ENCODE data around the gene ARHGAP6.

ARHGAP6 gene

DNA sequence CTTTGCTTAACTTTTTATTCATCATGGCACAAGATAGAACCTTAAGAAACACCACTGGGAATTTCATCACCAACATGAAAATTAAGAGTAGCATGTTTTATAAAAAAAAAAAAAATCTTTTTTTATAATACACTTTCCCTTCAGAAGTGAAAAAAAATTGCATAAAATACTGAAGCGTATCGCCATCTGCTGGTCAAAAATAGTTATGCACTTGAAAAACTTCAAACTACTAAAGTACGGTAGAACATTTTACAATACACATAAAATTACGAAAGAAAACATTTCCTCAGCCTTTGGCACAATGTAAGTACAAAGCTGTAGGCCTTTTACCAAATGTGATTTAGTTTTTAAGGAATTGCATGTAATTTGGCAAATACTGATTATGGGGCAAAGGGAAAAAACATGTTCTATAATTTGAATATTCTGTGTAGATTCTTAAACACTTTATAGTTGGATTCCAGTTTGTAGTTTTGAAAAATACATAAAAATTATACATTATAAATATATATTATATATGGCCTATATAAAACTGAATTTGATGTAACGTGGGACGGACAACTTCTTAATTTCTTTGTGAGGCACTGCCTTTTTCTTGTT lies 528.1 kb downstream of the ARHGAP6 start:
- no peak overlapping the region for H3K23ac ChIP-seq (ENCODE audit: low read depth, low read length, poor library complexity)
- no peak overlapping the region for H3K4me3 ChIP-seq (ENCODE audit: low read length in 2 of 2)
- no peak overlapping the region for H2AK5ac ChIP-seq (ENCODE audit: low read depth, low read length)
- H3K79me1 ChIP-seq (ENCODE audit: low read depth, low read length) = no peaks in the 10 kb centered on the region
- no peak overlapping the region for H4K8ac ChIP-seq (ENCODE audit: low read depth, low read length)
- H2AFZ ChIP-seq (ENCODE audit: low read length) = no peak overlapping the region
- no peaks in the 10 kb centered on the region for H3K9me3 ChIP-seq (replicated peaks in 1 of 2; ENCODE audit: control insufficient read depth in 2 of 2, insufficient read depth in 1 of 2, low read depth in 1 of 2, low read length in 2 of 2)
- no peak overlapping the region for H3K4me2 ChIP-seq (ENCODE audit: insufficient read depth, low read length, poor library complexity, severe bottlenecking)
- H3K9ac ChIP-seq (ENCODE audit: low read depth, low read length, poor library complexity) = no peak overlapping the region
- no peak overlapping the region for H3K4ac ChIP-seq (ENCODE audit: low read length)
- no peaks in the 10 kb centered on the region for H3K27me3 ChIP-seq (ENCODE audit: control insufficient read depth in 3 of 3, insufficient read depth in 3 of 3, low read depth in 1 of 3, low read length in 3 of 3)
- WGBS, 2 donors (ENCODE audit: extremely low coverage in 2 of 2, insufficient read length in 2 of 2, insufficient replicate concordance in 1 of 2) = no CpG with 5 or more reads among the region's 6 CpGs
- H3K27ac ChIP-seq (replicated peaks; ENCODE audit: low read length) = no peak overlapping the region
- no peak overlapping the region for H2BK5ac ChIP-seq (ENCODE audit: low read length)
- no peak overlapping the region for H4K91ac ChIP-seq (ENCODE audit: low read depth, low read length, poor library complexity)
- no peak overlapping the region for H2BK120ac ChIP-seq (ENCODE audit: low read depth, low read length)
- H3K18ac ChIP-seq (ENCODE audit: low read length) = no peak overlapping the region
- no peak overlapping the region for H3K14ac ChIP-seq (ENCODE audit: low read length)
- no peaks in the 10 kb centered on the region for H3K36me3 ChIP-seq (replicated peaks in 1 of 2; ENCODE audit: control insufficient read depth in 2 of 2, insufficient read depth in 2 of 2, low read length in 2 of 2)
- no peaks in the 10 kb centered on the region for H3K4me1 ChIP-seq (ENCODE audit: control insufficient read depth in 2 of 2, insufficient read depth in 1 of 2, low read depth in 1 of 2, low read length in 2 of 2)
- H2BK15ac ChIP-seq (ENCODE audit: low read length) = no peak overlapping the region
- DNase-seq (ENCODE audit: low spot score) = no peak
- H2BK12ac ChIP-seq (ENCODE audit: low read length) = no peak overlapping the region

GRCh38 chrX:11135564-11136185 lies 530.0 kb downstream of the ARHGAP6 start:
- Histone ChIP-seq H3K18ac (ENCODE audit: low read length) (no peak overlapping the region), H2AFZ (ENCODE audit: low read length) (no peak overlapping the region), H3K36me3 (replicated peaks in 1 of 2; ENCODE audit: control insufficient read depth in 2 of 2, insufficient read depth in 2 of 2, low read length in 2 of 2) (no peaks in the 10 kb centered on the region), H2AK5ac (ENCODE audit: low read depth, low read length) (no peak overlapping the region), H3K23ac (ENCODE audit: low read depth, low read length, poor library complexity) (no peak overlapping the region), H2BK5ac (ENCODE audit: low read length) (no peak overlapping the region), H3K14ac (ENCODE audit: low read length) (no peak overlapping the region), H2BK15ac (ENCODE audit: low read length) (no peak overlapping the region), H3K9me3 (replicated peaks in 1 of 2; ENCODE audit: control insufficient read depth in 2 of 2, insufficient read depth in 1 of 2, low read depth in 1 of 2, low read length in 2 of 2) (no peaks in the 10 kb centered on the region), H4K91ac (ENCODE audit: low read depth, low read length, poor library complexity) (no peak overlapping the region), H3K4me3 (ENCODE audit: low read length in 2 of 2) (no peak overlapping the region), H3K4me1 (ENCODE audit: control insufficient read depth in 2 of 2, insufficient read depth in 1 of 2, low read depth in 1 of 2, low read length in 2 of 2) (no peaks in the 10 kb centered on the region), H3K27me3 (ENCODE audit: control insufficient read depth in 3 of 3, insufficient read depth in 3 of 3, low read depth in 1 of 3, low read length in 3 of 3) (no peaks in the 10 kb centered on the region), H3K4me2 (ENCODE audit: insufficient read depth, low read length, poor library complexity, severe bottlenecking) (no peak overlapping the region), H3K9ac (ENCODE audit: low read depth, low read length, poor library complexity) (no peak overlapping the region), H3K27ac (replicated peaks; ENCODE audit: low read length) (no peak overlapping the region), H3K79me1 (ENCODE audit: low read depth, low read length) (no peaks in the 10 kb centered on the region), H3K4ac (ENCODE audit: low read length) (no peak overlapping the region), H2BK12ac (ENCODE audit: low read length) (no peak overlapping the region), H2BK120ac (ENCODE audit: low read depth, low read length) (no peak overlapping the region), H4K8ac (ENCODE audit: low read depth, low read length) (no peak overlapping the region)
- no CpG with 5 or more reads among the region's 2 CpGs for WGBS, 2 donors (ENCODE audit: extremely low coverage in 2 of 2, insufficient read length in 2 of 2, insufficient replicate concordance in 1 of 2)
- no peak for DNase-seq (ENCODE audit: low spot score)

GRCh38 chrX:11131146-11131545 lies 534.6 kb downstream of the ARHGAP6 start:
- H3K27me3 ChIP-seq (ENCODE audit: control insufficient read depth in 3 of 3, insufficient read depth in 3 of 3, low read depth in 1 of 3, low read length in 3 of 3) = no peaks in the 10 kb centered on the region
- no peak overlapping the region for H3K23ac ChIP-seq (ENCODE audit: low read depth, low read length, poor library complexity)
- no peak overlapping the region for H3K9ac ChIP-seq (ENCODE audit: low read depth, low read length, poor library complexity)
- H2BK15ac ChIP-seq (ENCODE audit: low read length) = no peak overlapping the region
- H3K36me3 ChIP-seq (replicated peaks in 1 of 2; ENCODE audit: control insufficient read depth in 2 of 2, insufficient read depth in 2 of 2, low read length in 2 of 2) = no peaks in the 10 kb centered on the region
- H2AFZ ChIP-seq (ENCODE audit: low read length) = no peak overlapping the region
- H3K4me1 ChIP-seq (ENCODE audit: control insufficient read depth in 2 of 2, insufficient read depth in 1 of 2, low read depth in 1 of 2, low read length in 2 of 2) = no peaks in the 10 kb centered on the region
- no peak overlapping the region for H4K8ac ChIP-seq (ENCODE audit: low read depth, low read length)
- no peak overlapping the region for H3K4ac ChIP-seq (ENCODE audit: low read length)
- DNase-seq (ENCODE audit: low spot score) = no peak
- H3K14ac ChIP-seq (ENCODE audit: low read length) = no peak overlapping the region
- H3K79me1 ChIP-seq (ENCODE audit: low read depth, low read length) = no peaks in the 10 kb centered on the region
- H4K91ac ChIP-seq (ENCODE audit: low read depth, low read length, poor library complexity) = no peak overlapping the region
- H3K9me3 ChIP-seq (replicated peaks in 1 of 2; ENCODE audit: control insufficient read depth in 2 of 2, insufficient read depth in 1 of 2, low read depth in 1 of 2, low read length in 2 of 2) = no peaks in the 10 kb centered on the region
- no peak overlapping the region for H3K18ac ChIP-seq (ENCODE audit: low read length)
- H2BK5ac ChIP-seq (ENCODE audit: low read length) = no peak overlapping the region
- no peak overlapping the region for H3K4me3 ChIP-seq (ENCODE audit: low read length in 2 of 2)
- no peak overlapping the region for H3K4me2 ChIP-seq (ENCODE audit: insufficient read depth, low read length, poor library complexity, severe bottlenecking)
- H2BK120ac ChIP-seq (ENCODE audit: low read depth, low read length) = no peak overlapping the region
- H2BK12ac ChIP-seq (ENCODE audit: low read length) = no peak overlapping the region
- H3K27ac ChIP-seq (replicated peaks; ENCODE audit: low read length) = no peak overlapping the region
- H2AK5ac ChIP-seq (ENCODE audit: low read depth, low read length) = no peak overlapping the region

DNA sequence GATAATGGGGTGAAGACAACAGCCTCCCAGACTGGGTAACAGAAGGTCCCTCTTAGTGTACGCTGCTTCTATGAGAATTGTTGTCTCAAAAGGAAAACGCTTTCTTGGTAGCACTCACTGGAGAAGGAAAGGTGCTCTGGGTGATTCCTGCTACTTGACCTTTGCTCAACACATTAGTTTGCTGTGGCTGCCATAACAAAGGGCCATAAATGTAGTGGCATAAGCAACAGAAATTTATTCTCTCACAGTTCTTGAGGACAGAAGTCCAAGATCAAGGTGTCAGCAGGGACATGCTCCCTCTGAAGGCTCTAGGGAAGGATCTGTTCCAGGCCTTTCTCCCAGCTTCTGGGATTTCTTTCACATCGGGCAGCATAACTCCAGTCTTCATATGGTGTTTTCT lies 535.6 kb downstream of the ARHGAP6 start:
- no peak for DNase-seq (ENCODE audit: low spot score)
- Histone ChIP-seq H2BK12ac (ENCODE audit: low read length) (no peak overlapping the region), H3K27ac (replicated peaks; ENCODE audit: low read length) (no peak overlapping the region), H2AFZ (ENCODE audit: low read length) (no peak overlapping the region), H3K4ac (ENCODE audit: low read length) (no peak overlapping the region), H2BK120ac (ENCODE audit: low read depth, low read length) (no peak overlapping the region), H2BK15ac (ENCODE audit: low read length) (no peak overlapping the region), H3K79me1 (ENCODE audit: low read depth, low read length) (no peaks in the 10 kb centered on the region), H3K18ac (ENCODE audit: low read length) (no peak overlapping the region), H3K4me1 (ENCODE audit: control insufficient read depth in 2 of 2, insufficient read depth in 1 of 2, low read depth in 1 of 2, low read length in 2 of 2) (no peaks in the 10 kb centered on the region), H4K91ac (ENCODE audit: low read depth, low read length, poor library complexity) (no peak overlapping the region), H4K8ac (ENCODE audit: low read depth, low read length) (no peak overlapping the region), H3K9me3 (replicated peaks in 1 of 2; ENCODE audit: control insufficient read depth in 2 of 2, insufficient read depth in 1 of 2, low read depth in 1 of 2, low read length in 2 of 2) (no peaks in the 10 kb centered on the region), H3K27me3 (ENCODE audit: control insufficient read depth in 3 of 3, insufficient read depth in 3 of 3, low read depth in 1 of 3, low read length in 3 of 3) (no peaks in the 10 kb centered on the region), H2AK5ac (ENCODE audit: low read depth, low read length) (no peak overlapping the region), H3K36me3 (replicated peaks in 1 of 2; ENCODE audit: control insufficient read depth in 2 of 2, insufficient read depth in 2 of 2, low read length in 2 of 2) (no peaks in the 10 kb centered on the region), H3K9ac (ENCODE audit: low read depth, low read length, poor library complexity) (no peak overlapping the region), H3K4me3 (ENCODE audit: low read length in 2 of 2) (no peak overlapping the region), H3K14ac (ENCODE audit: low read length) (no peak overlapping the region), H3K23ac (ENCODE audit: low read depth, low read length, poor library complexity) (no peak overlapping the region), H2BK5ac (ENCODE audit: low read length) (no peak overlapping the region), H3K4me2 (ENCODE audit: insufficient read depth, low read length, poor library complexity, severe bottlenecking) (no peak overlapping the region)
- WGBS, 2 donors (ENCODE audit: extremely low coverage in 2 of 2, insufficient read length in 2 of 2, insufficient replicate concordance in 1 of 2) = no CpG with 5 or more reads among the region's 3 CpGs
